ENCODE results near the gene CHRM5.

GRCh38 chr15:34056911-34057310 lies 88.6 kb downstream of the CHRM5 start:
- TF ChIP-seq, protein P1, sequence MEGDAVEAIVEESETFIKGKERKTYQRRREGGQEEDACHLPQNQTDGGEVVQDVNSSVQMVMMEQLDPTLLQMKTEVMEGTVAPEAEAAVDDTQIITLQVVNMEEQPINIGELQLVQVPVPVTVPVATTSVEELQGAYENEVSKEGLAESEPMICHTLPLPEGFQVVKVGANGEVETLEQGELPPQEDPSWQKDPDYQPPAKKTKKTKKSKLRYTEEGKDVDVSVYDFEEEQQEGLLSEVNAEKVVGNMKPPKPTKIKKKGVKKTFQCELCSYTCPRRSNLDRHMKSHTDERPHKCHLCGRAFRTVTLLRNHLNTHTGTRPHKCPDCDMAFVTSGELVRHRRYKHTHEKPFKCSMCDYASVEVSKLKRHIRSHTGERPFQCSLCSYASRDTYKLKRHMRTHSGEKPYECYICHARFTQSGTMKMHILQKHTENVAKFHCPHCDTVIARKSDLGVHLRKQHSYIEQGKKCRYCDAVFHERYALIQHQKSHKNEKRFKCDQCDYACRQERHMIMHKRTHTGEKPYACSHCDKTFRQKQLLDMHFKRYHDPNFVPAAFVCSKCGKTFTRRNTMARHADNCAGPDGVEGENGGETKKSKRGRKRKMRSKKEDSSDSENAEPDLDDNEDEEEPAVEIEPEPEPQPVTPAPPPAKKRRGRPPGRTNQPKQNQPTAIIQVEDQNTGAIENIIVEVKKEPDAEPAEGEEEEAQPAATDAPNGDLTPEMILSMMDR (IDR thresholded peaks at IDR 0.05; ENCODE audit: insufficient read depth, low read depth, low read length): no peak
- TF ChIP-seq EZH2 (IDR thresholded peaks at IDR 0.05; ENCODE audit: insufficient read depth, low read length): no peak
